ENCODE data around the gene TMPRSS2.

Gene TMPRSS2

DNA sequence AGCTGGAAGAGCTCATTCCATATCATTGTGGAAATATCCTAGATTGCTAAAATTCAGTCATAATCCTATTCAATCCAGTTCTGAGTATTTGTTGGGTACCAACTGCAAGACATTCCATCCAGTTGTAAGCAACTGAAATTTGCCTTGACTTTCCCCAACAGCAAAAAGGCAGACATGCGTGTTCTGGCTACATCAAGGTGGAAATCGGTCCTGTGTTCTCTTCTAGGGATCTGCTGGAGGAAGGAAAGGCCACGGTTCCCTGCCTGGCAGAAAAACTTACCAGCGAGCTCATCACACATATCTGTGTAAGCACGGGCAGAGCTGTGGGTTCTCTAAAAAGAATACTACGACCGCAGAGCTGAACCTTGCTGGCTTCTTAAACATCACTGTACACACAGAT is 64.4 kb downstream of the TMPRSS2 start:
- no peak for TF ChIP-seq TOX (CRISPR knock-in tag; IDR thresholded peaks at IDR 0.05; ENCODE audit: borderline replicate concordance)
- TF ChIP-seq, protein P1, sequence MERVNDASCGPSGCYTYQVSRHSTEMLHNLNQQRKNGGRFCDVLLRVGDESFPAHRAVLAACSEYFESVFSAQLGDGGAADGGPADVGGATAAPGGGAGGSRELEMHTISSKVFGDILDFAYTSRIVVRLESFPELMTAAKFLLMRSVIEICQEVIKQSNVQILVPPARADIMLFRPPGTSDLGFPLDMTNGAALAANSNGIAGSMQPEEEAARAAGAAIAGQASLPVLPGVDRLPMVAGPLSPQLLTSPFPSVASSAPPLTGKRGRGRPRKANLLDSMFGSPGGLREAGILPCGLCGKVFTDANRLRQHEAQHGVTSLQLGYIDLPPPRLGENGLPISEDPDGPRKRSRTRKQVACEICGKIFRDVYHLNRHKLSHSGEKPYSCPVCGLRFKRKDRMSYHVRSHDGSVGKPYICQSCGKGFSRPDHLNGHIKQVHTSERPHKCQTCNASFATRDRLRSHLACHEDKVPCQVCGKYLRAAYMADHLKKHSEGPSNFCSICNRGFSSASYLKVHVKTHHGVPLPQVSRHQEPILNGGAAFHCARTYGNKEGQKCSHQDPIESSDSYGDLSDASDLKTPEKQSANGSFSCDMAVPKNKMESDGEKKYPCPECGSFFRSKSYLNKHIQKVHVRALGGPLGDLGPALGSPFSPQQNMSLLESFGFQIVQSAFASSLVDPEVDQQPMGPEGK (CRISPR knock-in tag; IDR thresholded peaks at IDR 0.05; ENCODE audit: borderline replicate concordance): no peak
- TF ChIP-seq PPARA (CRISPR knock-in tag; IDR thresholded peaks at IDR 0.05; ENCODE audit: borderline replicate concordance): no peak
- no peak for TF ChIP-seq ESRRG (CRISPR knock-in tag; IDR thresholded peaks at IDR 0.05)
- TF ChIP-seq, protein P2, sequence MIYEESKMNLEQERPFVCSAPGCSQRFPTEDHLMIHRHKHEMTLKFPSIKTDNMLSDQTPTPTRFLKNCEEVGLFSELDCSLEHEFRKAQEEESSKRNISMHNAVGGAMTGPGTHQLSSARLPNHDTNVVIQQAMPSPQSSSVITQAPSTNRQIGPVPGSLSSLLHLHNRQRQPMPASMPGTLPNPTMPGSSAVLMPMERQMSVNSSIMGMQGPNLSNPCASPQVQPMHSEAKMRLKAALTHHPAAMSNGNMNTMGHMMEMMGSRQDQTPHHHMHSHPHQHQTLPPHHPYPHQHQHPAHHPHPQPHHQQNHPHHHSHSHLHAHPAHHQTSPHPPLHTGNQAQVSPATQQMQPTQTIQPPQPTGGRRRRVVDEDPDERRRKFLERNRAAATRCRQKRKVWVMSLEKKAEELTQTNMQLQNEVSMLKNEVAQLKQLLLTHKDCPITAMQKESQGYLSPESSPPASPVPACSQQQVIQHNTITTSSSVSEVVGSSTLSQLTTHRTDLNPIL (CRISPR knock-in tag; IDR thresholded peaks at IDR 0.05; ENCODE audit: low read depth): no peak
- TF ChIP-seq, protein P3, sequence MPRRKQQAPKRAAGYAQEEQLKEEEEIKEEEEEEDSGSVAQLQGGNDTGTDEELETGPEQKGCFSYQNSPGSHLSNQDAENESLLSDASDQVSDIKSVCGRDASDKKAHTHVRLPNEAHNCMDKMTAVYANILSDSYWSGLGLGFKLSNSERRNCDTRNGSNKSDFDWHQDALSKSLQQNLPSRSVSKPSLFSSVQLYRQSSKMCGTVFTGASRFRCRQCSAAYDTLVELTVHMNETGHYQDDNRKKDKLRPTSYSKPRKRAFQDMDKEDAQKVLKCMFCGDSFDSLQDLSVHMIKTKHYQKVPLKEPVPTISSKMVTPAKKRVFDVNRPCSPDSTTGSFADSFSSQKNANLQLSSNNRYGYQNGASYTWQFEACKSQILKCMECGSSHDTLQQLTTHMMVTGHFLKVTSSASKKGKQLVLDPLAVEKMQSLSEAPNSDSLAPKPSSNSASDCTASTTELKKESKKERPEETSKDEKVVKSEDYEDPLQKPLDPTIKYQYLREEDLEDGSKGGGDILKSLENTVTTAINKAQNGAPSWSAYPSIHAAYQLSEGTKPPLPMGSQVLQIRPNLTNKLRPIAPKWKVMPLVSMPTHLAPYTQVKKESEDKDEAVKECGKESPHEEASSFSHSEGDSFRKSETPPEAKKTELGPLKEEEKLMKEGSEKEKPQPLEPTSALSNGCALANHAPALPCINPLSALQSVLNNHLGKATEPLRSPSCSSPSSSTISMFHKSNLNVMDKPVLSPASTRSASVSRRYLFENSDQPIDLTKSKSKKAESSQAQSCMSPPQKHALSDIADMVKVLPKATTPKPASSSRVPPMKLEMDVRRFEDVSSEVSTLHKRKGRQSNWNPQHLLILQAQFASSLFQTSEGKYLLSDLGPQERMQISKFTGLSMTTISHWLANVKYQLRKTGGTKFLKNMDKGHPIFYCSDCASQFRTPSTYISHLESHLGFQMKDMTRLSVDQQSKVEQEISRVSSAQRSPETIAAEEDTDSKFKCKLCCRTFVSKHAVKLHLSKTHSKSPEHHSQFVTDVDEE (CRISPR knock-in tag; IDR thresholded peaks at IDR 0.05): no peak
- TF ChIP-seq, protein P4, sequence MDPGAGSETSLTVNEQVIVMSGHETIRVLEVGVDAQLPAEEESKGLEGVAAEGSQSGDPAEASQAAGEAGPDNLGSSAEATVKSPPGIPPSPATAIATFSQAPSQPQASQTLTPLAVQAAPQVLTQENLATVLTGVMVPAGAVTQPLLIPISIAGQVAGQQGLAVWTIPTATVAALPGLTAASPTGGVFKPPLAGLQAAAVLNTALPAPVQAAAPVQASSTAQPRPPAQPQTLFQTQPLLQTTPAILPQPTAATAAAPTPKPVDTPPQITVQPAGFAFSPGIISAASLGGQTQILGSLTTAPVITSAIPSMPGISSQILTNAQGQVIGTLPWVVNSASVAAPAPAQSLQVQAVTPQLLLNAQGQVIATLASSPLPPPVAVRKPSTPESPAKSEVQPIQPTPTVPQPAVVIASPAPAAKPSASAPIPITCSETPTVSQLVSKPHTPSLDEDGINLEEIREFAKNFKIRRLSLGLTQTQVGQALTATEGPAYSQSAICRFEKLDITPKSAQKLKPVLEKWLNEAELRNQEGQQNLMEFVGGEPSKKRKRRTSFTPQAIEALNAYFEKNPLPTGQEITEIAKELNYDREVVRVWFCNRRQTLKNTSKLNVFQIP (CRISPR knock-in tag; IDR thresholded peaks at IDR 0.05; ENCODE audit: borderline replicate concordance, low read depth): no peak
- no peak for TF ChIP-seq ZC3H10 (CRISPR knock-in tag; IDR thresholded peaks at IDR 0.05)
- TF ChIP-seq ARNTL (CRISPR knock-in tag; IDR thresholded peaks at IDR 0.05; ENCODE audit: borderline replicate concordance, low read depth): no peak
- TF ChIP-seq ZNF565 (CRISPR knock-in tag; conservative IDR thresholded peaks at IDR 0.05; ENCODE audit: low read depth): no peak
- TF ChIP-seq CSDC2 (CRISPR knock-in tag; IDR thresholded peaks at IDR 0.05): no peak
- TF ChIP-seq ISL1 (CRISPR knock-in tag; IDR thresholded peaks at IDR 0.05): no peak
- TF ChIP-seq RARB (CRISPR knock-in tag; IDR thresholded peaks at IDR 0.05): no peak
- TF ChIP-seq GLIS3 (CRISPR knock-in tag; IDR thresholded peaks at IDR 0.05): no peak
- TF ChIP-seq TCF4 (CRISPR knock-in tag; IDR thresholded peaks at IDR 0.05; ENCODE audit: borderline replicate concordance): no peak
- TF ChIP-seq ZNF70 (CRISPR knock-in tag; IDR thresholded peaks at IDR 0.05): no peak
- no peak for TF ChIP-seq ZFP30 (CRISPR knock-in tag; IDR thresholded peaks at IDR 0.05)
- no peak for TF ChIP-seq ZFP3 (CRISPR knock-in tag; IDR thresholded peaks at IDR 0.05)
- no peak for TF ChIP-seq BACH2 (CRISPR knock-in tag; IDR thresholded peaks at IDR 0.05; ENCODE audit: borderline replicate concordance)
- ATAC-seq: no peak

DNA sequence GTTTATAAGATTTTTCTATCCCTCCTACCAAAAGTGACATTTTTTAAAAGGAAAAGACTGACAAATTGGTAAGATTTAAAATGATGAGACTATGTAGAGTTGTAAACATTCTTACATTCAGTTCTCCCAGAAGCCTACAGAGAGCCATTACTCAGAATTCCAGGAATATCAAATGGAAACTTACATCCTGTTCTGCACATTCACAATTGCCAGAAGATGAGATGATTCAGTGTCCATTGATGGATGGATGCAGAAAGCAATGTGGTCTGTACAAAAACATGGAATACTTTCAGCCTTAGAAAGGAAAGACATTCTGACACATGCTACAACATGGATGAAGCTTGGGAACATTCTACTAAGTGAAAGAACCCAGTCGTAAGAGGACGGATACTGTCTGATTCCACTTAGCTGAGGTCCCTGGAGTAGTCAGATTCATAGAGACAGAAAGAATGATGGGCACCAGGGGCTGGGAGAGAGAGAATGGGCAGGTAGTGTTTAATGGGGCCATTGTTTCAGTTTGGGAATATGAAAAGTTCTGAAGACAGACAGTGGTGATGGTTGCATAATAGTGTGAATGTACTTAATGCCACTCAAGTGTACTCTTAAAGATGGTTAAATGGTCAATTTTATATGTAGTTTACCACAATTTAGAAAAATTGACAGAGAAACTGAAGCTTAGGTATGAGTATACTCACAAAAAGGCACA is 65.3 kb downstream of the TMPRSS2 start:
- ATAC-seq: no peak
- TF ChIP-seq ESRRG (CRISPR knock-in tag; IDR thresholded peaks at IDR 0.05): no peak
- no peak for TF ChIP-seq CSDC2 (CRISPR knock-in tag; IDR thresholded peaks at IDR 0.05)
- TF ChIP-seq ZNF8 (CRISPR knock-in tag; IDR thresholded peaks at IDR 0.05): no peak
- TF ChIP-seq ZNF565 (CRISPR knock-in tag; conservative IDR thresholded peaks at IDR 0.05; ENCODE audit: low read depth): no peak

- TF ChIP-seq TCF4 (CRISPR knock-in tag; IDR thresholded peaks at IDR 0.05; ENCODE audit: borderline replicate concordance): no peak
- no peak for TF ChIP-seq BACH2 (CRISPR knock-in tag; IDR thresholded peaks at IDR 0.05; ENCODE audit: borderline replicate concordance)
- no peak for TF ChIP-seq ESRRG (CRISPR knock-in tag; IDR thresholded peaks at IDR 0.05)
- TF ChIP-seq ZNF565 (CRISPR knock-in tag; conservative IDR thresholded peaks at IDR 0.05; ENCODE audit: low read depth): no peak
- TF ChIP-seq, protein P3 (CRISPR knock-in tag; IDR thresholded peaks at IDR 0.05): no peak
- no peak for TF ChIP-seq OSR1 (CRISPR knock-in tag; IDR thresholded peaks at IDR 0.05)
- TF ChIP-seq ZC3H10 (CRISPR knock-in tag; IDR thresholded peaks at IDR 0.05): no peak
- no peak for TF ChIP-seq GLIS3 (CRISPR knock-in tag; IDR thresholded peaks at IDR 0.05)
- no peak for TF ChIP-seq PPARA (CRISPR knock-in tag; IDR thresholded peaks at IDR 0.05; ENCODE audit: borderline replicate concordance)
- TF ChIP-seq, protein P2 (CRISPR knock-in tag; IDR thresholded peaks at IDR 0.05; ENCODE audit: low read depth): no peak
- TF ChIP-seq TOX (CRISPR knock-in tag; IDR thresholded peaks at IDR 0.05; ENCODE audit: borderline replicate concordance): no peak
- TF ChIP-seq ISL1 (CRISPR knock-in tag; IDR thresholded peaks at IDR 0.05): no peak
- TF ChIP-seq ZNF70 (CRISPR knock-in tag; IDR thresholded peaks at IDR 0.05): no peak
- TF ChIP-seq ARNTL (CRISPR knock-in tag; IDR thresholded peaks at IDR 0.05; ENCODE audit: borderline replicate concordance, low read depth): no peak
- no peak for ATAC-seq
Measured at GRCh38 chr21:41441546-41441945, 66.4 kb downstream of the TMPRSS2 start.

Data from SK-N-SH treated with all-trans-retinoic acid at 6 μM for 48 hours (cell line).